Stimulated activated CD8-positive, alpha-beta memory T cell treated with anti-CD3 and anti-CD28 coated beads, Interleukin-7, amount 100 ng/mL, for 48 hours (primary cell): Measurements from ENCODE around the gene NARS2.

ENCODE experiments used
- DNase-seq, 2 donors: peaks; one replicate each; pipeline ENCODE4 v3.0.0-alpha.2; 2020; ENCODE audit warnings: low read depth in 1 of 2; ENCODE audit errors: extremely low read depth in 1 of 2

NARS2 gene

DNA sequence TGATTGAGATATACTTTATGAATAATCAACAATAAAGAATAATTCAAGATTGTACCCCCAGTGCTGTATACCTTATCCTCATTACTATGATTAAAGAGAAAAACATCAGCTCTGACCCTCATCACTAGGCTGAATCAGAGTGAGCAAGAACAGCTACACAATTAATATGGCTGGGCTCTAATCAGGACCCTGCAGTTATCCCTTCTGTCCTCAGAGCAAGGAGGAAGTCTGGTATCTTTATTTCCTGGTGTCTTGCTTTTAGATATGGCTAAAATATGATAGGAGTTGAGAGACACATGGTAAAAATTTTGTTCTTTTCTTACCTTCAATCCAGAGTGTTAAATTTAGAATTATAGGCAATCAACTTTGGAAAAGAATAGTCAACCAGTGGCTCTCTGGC, 128.5 kb downstream of the NARS2 start:
- no peak for DNase-seq

- no peak for DNase-seq
Measured at GRCh38 chr11:78444726-78445125, 129.9 kb downstream of the NARS2 start.

- no peak for DNase-seq
Measured at GRCh38 chr11:78441956-78442355, 132.7 kb downstream of the NARS2 start.

DNA sequence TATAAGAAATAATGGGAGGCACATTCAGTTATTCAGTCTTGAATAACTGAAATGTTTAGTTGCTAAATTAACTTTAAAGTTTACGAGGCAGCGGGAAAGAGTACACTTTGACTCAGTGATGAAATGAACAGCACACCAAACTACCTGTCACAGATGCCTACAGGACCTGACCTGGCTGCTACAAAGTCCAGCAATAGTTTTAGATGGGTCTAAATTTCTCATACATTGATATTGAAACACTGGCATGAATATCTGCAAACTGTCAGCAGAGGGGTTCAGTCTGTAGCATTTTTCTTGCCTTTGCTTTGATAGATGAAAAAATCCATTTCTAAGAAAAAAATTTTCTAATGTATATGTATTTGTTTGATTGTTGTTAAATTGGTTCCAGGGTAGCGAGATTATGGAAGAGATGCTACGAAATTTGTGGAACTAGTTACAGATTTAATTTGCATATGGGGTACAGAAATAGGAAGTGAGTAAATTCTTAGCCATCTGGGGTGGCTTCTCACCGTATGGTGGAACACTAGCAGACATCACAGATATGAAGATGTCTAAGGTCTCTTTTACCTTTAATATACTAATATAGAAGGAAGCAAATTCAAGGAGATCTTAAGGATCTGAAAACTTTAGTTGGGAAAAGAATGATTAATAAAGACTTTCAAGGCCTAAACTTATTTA, 136.2 kb downstream of the NARS2 start:
- DNase-seq: no peak

DNA sequence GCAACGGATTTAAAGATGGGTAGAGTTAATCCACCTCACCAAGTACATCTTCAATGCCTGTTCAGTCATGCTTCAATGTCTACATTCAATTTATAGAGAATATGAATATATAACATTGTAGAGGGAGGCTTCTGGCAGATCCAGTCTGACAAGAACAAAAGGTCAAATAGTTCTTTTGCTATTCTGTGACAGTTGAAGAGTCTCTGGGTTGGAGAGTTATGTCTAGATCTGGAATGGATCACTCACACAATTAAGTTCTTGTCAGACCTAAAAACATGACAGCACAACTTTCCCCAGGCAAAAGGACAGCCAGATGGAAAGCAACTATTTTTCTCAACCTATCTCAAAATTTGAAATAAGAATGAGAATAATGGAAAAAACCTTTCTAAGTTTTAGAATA, 141.7 kb downstream of the NARS2 start:
- DNase-seq: no peak

GRCh38 chr11:78432058-78432515, 142.6 kb downstream of the NARS2 start:
- no peak for DNase-seq

GRCh38 chr11:78429660-78430059, 145.0 kb downstream of the NARS2 start:
- DNase-seq: no peak

- DNase-seq: no peak
Measured at GRCh38 chr11:78429209-78429608, 145.5 kb downstream of the NARS2 start.

GRCh38 chr11:78428773-78429172, 145.9 kb downstream of the NARS2 start:
- DNase-seq: no peak

GRCh38 chr11:78428266-78428636, 146.4 kb downstream of the NARS2 start:
- DNase-seq: no peak

DNA sequence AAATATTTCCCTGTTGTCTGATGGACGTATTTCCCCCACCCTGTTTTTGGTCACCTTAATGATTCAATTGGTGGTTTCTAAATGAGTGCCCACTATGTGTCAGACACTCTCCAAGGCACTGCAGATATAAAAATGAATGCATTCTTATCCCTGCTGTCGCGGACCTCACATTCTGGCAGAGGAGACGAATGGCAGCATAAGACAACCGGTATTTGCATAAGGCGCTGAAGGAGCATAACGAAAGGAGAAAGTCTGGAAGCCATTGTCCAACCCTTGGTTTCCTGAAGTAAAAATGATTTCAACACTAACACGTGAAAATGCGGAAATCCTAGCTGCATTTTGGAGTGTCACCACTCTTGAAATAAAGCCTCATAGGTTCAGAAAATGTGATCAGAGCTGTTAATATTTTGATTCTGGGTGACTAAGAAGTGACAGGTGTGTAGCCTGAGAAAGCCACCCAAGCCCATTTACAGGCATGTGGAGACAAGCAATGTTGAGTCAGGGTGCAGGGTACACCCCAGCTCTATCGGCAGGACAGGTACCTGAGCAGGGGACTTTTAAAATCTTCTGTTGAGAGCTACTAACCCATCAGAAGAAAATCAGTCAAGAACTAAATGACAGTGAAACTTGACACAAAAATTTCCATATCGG, 146.9 kb downstream of the NARS2 start:
- no peak for DNase-seq

- DNase-seq: no peak
Measured at GRCh38 chr11:78426845-78427244, 147.8 kb downstream of the NARS2 start.

DNA sequence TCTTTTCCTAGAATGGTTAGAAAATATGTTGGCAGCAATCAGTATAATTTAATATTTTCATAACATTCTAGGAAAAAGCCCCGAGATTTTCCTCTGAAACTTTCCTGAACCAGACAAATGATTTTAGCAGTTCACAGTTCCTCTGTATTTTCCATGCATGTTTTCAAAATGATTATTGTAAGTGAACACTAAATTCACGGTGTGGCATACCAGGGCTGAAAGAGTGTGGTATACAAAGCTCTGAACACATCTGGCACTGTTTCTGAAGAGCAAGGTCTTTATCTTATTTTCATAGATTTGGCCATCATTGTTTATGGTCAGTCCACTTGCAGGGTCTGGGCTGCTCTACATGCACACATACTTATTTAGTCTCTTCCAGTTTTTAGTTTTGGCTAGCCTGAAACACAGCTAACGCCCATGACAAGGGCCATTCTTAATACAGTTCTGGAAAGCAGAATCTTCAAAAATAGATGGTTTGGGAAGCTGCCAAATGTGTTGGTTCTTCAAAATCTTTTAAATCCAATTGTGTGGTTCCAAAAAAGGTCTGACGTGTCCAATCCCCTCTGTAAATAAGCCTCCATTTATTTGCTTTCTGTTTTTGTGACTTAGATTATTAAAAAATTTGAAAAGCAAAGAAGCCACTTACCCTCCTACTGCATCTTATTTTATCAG, 149.1 kb downstream of the NARS2 start:
- no peak for DNase-seq

DNA sequence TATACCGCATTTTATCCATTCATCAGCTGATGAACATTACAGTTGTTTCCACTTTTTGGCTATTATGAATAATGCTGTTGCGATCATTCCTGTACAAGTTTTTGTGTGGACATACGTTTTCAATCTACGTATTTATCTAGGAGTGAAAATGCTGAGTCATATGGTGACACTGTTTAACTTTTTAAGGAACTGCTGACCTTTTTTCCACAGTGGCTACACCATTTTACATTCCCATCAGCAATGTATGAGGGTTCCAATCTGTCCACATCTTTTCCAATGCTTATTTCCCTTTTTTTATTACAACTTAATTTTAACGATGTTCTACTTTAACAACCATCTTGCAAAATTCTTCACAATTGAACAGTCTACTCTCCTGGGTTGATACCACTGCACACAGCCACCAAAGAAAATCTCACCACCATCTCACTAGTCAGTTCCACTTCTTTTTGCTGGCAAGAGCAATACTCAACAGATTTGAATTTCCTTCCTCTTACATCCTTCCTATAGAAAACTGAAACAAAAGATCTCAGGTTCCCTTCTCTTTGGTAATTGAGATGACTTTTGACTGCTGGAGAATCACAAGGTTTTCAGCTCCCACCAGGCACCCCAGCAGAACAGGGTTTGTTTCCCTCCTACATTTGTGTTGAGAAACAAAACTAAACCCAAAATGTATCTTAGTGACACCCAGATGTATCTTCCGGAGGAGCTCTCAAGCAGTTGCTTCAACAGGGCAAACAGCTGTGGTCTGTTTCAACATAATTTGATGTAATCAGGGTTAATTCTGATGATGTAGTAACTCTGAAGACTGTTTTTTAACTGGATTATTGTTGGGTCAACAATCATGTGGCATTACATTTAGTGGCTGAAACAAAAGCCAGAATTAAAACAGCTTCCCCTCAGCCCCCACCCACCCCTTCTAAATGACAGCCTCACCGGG, 150.1 kb downstream of the NARS2 start:
- DNase-seq: no peak

DNA sequence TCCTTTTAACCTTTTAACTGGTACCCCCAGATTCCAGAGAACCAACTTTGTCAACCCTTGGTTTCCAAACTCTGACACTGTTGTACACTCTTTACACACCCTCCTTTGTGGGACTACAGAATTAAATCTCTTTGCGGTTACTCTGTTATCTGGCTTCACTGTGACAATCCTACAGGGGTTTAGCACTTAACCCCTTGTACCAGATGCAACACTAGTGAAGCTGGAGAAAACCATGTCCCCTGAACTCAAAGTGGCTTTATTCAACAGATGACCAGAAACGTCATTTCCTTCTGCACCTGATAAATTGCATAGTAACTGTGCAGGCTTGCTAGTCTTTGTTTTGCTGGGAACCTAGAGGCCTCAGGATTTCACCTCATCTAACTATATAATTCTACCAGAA, 151.4 kb downstream of the NARS2 start:
- DNase-seq: no peak

DNA sequence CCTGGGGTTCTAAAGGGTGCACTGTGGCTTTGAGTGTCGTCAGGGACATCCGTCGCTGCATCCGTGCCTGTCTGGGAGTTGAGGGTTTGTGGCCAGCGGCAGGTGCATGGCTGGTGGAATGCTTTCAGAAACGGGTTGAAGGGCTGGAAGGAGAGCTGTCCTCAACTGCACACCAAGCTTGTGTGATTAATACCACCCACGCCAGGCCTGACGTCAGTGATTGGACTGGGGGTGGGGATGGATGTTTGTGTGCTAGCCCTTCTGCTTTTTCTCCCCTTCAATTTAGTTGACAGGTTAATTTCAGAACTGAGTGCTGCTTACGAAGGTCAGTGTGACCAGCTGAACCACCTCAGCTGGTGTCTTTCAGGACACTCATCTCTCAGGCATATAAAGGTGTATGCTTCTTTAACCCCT, 153.9 kb downstream of the NARS2 start:
- peak in 1 of 2 donors; percentile 66 for DNase-seq

DNA sequence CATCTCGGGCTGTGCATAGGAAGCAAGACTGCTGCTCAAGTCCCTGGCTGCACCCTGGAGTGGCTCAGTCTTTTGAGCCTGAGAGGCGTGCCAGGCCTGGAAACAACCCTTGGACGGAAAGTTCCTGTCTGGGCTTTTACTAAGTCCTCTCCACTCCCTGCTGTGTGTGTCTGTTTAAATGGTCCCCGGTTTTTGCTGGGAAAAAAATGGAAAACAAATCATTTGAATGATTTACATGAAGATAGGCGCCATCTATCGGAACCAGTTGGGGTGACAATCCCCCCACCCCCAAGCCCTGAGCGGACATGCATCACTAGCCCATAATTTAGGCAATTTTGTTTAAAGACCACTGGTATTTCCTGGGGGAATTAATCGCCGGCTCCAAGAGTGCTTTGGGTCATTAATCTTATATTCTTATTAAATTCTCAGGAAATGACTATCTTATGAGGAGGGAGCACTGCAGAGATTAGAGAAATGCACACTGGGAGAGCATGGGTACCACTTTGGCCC, 154.4 kb downstream of the NARS2 start:
- no peak for DNase-seq

DNA sequence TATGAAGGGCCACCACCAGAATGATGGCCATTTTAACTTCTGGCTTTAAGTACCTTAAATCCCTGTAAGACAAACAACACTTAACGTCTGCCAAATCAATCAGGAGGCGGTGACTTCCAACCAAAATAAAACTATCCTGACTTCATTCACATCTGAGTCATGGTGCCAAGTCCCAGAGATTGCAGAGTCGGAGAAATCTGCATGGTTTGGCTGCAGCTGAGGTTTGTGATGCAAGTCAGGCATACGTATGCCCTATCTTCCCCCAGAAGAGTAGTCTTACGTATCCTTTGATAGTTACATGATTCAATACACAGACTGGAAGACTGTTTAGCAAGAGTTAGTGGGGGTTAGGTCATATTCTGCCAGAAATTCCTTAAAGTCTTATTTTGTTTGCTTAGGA, 155.3 kb downstream of the NARS2 start:
- no peak for DNase-seq

DNA sequence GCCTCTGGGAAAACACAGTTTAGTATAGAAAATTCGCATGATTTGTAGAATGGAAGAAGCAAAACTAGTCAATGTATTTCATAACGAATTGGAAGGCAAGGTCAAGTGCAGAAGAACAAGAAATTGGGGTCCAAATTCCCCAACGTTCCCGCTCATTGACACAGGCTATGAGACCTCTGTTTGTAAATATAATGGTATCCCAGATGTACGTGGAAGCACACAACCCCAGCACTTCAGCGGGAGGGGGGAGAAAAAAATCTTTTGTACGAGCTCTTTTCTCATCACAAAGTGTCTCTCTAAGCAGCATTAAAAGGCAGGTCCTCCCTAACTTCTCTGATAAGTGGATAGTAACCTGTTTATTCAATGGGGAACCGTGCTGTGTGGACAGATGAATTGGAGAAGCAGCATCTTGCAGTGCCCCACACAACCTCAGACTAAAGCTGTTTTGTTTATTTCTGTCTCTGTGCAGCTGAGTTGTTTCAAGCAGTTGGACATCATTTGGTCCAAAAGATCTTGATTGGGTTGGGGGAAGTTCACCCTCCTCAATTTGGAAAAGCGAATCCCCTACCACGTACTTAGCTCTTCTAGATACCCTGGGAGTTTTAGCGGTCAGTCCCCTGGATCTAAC, 156.0 kb downstream of the NARS2 start:
- DNase-seq: no peak

DNA sequence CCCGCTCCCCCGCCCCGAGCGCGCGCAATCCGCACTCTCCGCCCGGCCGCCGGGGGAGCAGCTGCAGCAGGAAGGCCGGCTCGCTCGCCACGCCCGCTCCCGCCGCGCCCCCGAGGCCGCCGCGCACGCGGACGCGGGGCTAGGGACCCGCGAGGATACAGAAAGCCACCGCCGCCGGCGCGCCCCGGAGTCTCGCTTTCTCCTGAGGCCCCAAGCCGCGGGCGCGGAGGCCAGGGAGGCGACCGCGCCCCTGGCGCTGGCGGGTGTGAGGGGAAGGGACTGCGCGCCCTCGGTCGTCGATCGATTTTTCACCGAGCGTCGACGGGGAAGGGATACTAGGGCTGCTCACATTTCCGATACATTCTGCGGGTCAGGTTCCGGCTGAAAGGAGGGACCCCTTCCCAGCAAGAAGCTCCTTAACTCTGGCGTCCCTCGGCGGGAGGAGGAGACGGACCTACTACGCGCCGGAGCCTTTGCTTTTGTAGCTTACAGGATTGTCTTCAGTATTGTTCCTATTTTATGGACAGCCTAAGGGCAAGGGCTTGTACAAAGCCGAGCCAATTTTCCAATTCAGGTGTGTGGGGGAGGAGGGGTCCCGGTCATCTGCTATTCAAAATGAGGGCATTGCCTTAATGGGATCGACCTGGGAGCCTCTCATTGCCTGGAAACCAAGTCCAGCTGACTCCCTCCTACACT, 156.6 kb downstream of the NARS2 start:
- DNase-seq: peak; percentile 50 to 53
